HG03565 (cell line): ENCODE data around the gene FKTN.

Experiments
- ATAC-seq: cut with Tn5 transposase; IDR thresholded peaks from one replicate; pipeline ENCODE4 v1.9.1; 2021; ENCODE audit warnings: mild to moderate bottlenecking, moderate library complexity; ENCODE audit not compliant: unreplicated experiment

FKTN gene

GRCh38 chr9:105676351-105676923 is 118.5 kb downstream of the FKTN start:
- ATAC-seq = no peak

DNA sequence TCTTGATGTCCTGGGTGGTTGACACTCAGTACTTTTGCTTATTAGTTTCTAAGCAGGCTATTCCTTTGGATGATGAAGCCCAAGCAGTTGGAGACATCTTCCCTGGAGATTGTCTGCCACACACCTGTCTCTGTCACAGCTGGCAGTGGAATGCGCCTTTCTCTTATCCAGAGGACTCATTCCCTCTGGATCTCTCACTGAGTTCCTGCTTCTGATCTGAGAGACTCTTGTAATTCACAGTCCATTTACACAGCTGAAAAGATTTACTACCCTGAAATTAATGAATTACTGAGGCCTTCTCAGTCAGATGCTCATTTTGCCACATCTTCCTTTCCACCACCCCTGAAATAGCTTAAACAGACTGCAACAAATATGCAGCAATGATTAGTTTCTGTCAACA is 120.2 kb downstream of the FKTN start:
- no peak for ATAC-seq

DNA sequence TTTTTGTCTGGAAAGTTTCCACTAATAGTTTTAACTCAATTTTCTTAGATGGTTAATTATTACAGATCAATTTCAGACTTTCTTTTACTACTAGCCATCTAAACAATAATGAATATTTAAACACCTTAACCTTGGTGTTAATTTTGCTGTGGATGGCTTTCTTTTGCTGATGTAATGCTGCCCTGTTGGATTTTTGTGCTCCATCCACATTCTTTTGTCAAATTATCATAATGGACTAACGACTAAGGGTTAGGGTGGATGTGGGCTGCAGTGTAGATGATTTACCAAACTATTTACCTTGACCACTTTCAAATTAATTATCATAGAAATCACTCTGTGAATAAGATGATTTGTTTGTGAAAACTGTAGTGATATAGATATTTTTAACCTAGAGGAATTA is 120.8 kb downstream of the FKTN start:
- no peak for ATAC-seq

GRCh38 chr9:105679257-105680022 is 121.5 kb downstream of the FKTN start:
- ATAC-seq = no peak

GRCh38 chr9:105681313-105681712 is 123.4 kb downstream of the FKTN start:
- no peak for ATAC-seq

GRCh38 chr9:105681724-105682123 is 123.8 kb downstream of the FKTN start:
- no peak for ATAC-seq

DNA sequence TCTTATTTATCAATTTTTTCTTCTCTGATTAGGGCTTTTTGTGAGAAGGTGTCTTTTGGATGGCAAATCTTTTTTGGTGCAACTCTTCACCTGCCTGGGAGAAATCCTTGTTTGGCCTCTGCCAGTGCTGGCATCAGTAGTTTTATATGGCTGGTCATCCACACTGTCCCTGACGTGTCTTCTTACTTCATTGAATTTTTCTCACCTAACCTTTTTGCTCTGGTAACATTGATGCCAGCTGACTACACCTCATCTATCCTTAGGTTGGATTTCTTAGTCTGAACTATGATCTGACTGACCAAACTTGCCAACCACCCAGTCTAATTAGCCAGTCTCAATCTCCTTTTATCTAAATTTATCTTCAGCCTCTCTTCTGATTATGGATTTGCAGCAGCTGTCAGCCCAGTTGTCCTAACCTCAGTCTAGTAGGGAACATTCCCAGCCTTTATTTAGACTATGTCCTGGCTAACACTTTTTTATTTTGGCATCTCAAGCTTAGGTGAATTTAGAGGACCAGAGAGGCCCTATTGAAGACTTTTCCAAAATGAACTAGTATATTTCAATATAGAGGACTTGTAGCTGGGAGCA is 125.9 kb downstream of the FKTN start:
- ATAC-seq = no peak

GRCh38 chr9:105686936-105687335 is 129.0 kb downstream of the FKTN start:
- no peak for ATAC-seq
